GM19397 (cell line): ENCODE measurements around the gene TGM1.
"Not testable (repeated sequence)": the region's sequence is repeated elsewhere in the genome, so short reads cannot be mapped to it uniquely, and the experiment has no call there.

Experiments used
- ATAC-seq: cut with Tn5 transposase; IDR thresholded peaks from one replicate; pipeline ENCODE4 v1.9.1; 2021; ENCODE audit warnings: mild to moderate bottlenecking, moderate library complexity; ENCODE audit not compliant: unreplicated experiment

The TGM1 gene

DNA sequence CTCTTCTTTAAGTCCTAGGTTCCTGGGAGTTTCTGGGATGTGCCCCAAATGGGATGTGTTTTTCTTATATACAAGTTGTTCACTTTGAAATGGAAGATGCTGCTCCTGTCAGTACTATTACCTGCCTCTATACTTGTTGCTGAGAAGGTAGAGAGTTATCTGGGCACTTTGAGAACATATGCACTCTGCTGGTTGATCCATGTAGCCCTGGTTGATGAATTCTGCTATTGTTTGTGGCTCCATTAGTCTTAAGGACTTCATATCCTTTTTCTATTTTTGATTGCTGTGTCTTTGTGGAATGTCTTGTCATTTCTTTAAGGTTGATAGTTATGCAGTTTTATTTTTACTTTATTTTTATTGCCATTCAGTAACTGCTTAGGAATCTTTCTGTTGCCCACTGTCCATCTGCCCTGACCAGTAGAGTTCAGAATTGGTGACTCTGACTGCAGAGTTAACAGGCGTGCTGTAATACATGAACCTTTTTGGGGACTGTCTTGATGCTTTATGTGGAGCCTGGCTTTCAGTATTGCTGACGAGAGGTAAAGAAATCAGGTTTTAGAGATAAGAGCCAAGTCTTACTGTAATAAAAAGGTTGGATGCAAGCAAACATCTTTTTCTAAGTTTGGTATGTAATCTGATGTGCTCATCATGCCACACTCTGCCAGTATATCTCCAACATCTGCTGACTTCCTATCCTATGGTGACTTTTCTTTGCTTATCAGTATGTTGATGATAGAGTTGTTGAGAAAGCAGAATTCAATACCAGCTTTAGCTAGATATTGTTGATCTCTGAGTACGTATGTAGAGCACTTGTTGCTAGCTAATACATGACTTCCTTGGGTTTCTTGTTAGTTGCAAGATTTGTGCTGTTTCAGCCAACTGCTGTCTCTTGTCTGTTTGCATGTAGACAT lies 28.6 kb downstream of the TGM1 start:
- no peak for ATAC-seq

- ATAC-seq = no peak
These were observed 29.5 kb downstream of the TGM1 start for GRCh38 chr14:24233538-24233866.

DNA sequence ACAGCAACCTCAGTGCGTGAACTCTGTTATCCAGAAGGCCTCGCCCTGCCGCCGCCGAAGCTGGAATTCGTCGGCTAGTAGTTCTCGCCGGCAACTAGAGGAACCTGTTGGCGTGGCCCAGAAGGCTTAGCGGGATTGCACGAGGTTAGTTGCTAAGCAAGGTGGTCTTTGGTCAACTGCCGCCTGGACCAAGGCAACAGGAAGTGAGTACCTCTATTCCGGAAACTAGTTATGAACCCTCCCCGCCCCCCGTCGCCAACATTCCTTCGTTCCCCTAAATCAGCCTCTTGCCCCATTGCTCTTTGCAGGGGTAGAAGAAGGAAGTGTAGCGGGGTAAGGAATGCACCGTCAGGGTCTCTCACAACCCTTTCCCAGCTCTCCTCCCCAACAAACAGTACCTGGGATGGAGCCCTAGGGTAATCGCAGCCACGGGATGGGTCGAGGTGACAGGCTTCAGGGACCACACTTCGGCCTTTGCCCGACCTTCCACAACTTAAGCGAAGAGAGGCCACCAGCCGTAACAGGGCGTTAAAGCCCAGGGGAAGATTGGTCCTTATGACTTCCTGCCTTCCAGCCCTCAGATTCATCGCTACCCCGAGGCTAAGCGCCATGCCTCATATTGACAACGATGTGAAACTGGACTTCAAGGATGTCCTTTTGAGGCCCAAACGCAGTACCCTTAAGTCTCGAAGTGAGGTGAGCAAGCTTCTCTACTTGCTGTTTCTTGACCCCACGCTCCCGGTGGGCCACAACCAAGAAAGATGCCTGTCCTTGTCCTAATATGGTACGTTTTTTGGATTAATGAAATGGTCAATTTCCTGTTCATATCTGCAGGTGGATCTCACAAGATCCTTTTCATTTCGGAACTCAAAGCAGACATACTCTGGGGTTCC lies 30.1 kb downstream of the TGM1 start, which contains the start of gene GMPR2:
Gene GMPR2, plus strand, starts transcription at position 285 of the 893 bp plus-strand sequence. Its CDS starts 325 bp downstream, at position 610.
- ATAC-seq = peak; percentile 57

GRCh38 chr14:24232121-24232644 lies 30.8 kb downstream of the TGM1 start, which contains the start of gene NEDD8:
NEDD8 (minus strand) TSS chr14:24232367; CDS start chr14:24232267, 100 bp downstream.
- peak; percentile 71 for ATAC-seq

DNA sequence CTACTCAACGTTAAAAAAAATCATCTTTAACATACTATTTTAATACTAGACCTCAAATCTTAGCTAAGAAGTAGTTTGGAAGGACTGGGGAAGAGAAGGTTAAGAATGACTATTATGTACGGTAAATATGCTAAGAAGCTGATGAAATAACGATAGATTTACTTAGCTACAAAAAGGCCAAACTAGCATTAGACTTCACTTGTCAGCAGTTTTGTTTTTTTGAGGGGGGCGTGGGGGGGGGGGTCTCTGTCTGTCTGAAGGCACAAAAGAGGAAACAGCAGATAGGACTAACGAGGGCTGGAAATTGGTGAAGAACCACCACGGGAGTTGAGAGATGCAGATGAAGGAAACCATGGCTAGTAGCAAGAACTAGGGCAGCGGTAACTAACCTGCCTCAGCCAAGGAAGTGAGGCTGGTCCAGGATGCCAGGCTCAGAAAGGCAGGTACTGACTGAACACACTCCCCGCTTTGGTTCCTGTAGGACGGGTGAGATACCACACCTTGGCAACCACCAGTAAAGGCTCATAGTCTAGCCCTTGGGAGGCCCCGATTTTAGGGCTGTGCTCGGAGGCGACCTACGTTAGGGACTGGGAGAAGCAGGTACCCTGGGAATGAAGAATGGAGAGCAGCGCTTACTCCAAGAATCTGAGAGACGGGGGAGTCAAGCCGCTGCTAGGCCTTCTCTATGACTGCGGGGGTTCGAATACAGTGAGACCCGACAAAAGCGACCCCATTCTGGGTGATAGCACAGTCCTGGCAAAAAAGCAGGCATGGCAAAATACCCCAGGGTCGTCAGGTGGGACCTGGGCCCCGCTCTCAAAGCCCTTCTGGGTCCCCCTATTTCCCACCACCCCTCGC lies 31.5 kb downstream of the TGM1 start:
- ATAC-seq = no peak

GRCh38 chr14:24228902-24229301 lies 34.1 kb downstream of the TGM1 start:
- ATAC-seq = no peak

DNA sequence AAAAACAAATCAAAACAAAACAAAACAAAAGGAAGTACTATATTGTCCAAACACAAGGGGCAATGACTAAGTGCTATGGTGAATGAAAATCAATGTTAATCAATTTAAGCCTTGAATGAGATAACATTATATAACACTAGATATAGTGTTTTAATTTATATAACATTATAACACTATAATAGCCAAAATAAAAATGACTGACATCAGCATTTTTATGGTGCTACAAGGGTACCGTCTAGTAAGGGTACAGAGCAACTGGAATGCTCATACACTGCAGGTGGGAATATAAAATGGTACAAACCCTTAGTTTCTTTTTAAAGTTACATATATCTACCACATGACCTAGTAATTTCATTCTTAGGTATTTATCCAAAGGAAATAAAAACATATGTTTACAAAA lies 36.5 kb downstream of the TGM1 start:
- ATAC-seq = no peak

DNA sequence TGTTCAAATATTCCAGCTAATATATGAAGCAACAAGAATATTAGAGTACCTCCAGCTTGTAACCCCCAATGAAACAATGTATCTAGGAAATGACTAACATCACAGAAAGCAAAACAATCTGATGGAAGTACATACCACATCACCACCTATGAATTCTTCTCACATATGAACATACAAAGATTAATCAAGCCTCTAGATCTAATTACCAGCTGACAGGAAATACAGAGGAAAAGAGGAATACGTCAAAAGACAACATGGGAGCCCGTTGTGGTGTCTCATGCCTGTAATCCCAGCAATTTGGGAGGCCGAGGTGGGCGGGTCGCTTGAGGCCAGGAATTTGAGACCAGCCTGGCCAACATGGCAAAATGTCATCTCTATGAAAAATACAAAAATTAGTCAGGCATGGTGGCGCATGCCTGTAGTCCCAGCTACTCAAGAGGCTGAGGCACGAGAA lies 38.3 kb downstream of the TGM1 start:
- ATAC-seq = no peak

GRCh38 chr14:24222987-24223386 lies 40.0 kb downstream of the TGM1 start:
- ATAC-seq = not testable (repeated sequence)

- ATAC-seq = no peak
These were observed 43.5 kb downstream of the TGM1 start for GRCh38 chr14:24219521-24219920.

GRCh38 chr14:24219080-24219479 lies 43.9 kb downstream of the TGM1 start:
- no peak for ATAC-seq

- ATAC-seq = not testable (repeated sequence)
These were observed 46.1 kb downstream of the TGM1 start for GRCh38 chr14:24216876-24217275.

- no peak for ATAC-seq
These were observed 46.7 kb downstream of the TGM1 start for GRCh38 chr14:24216345-24216699.

DNA sequence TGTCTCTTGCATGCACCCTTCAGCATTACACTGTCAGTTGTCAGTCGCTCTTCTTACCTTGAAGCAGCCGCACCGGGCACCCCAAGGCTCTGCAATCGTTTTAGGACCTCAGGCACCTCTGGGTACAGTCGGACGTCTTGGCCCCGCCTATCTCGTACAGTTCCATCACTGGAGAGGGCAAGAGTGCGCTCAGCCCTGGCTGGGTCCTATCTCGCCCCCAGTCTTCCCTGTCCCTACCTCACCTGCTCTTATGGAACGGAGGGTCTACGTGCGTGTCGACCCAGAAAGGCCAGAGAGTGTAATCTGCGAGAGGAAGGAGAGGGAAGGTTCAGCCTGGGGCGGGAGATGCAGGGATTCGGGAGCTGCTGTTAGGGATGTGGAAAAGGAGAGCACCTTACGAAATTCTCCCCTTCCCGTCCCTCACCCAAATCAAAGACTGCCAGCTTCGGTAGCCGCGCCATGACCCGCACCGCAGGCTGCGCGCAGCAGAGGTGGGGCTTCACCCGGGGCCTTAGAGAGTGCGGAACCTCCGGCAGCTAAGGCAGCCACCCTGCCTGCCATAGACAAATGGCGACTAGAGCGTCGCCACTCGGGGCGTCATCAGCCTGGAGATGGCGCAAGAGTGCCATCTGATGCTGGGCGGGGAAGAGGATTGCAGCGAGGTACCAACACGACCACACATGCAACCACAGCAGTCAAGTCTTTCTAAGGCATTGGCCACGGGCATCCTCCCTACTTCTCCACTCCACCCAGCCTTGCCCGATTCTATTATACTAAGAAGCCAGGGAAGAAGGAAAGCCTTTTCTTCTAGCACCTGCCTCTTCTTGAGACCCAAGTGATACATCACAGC lies 47.3 kb downstream of the TGM1 start, which contains the start of gene MDP1:
Gene MDP1, minus strand, starts transcription at position 572 of the 850 bp plus-strand sequence. Its CDS starts 111 bp downstream, at position 461.
- ATAC-seq = peak; percentile 69

GRCh38 chr14:24213866-24214662 lies 48.9 kb downstream of the TGM1 start:
- ATAC-seq = no peak

DNA sequence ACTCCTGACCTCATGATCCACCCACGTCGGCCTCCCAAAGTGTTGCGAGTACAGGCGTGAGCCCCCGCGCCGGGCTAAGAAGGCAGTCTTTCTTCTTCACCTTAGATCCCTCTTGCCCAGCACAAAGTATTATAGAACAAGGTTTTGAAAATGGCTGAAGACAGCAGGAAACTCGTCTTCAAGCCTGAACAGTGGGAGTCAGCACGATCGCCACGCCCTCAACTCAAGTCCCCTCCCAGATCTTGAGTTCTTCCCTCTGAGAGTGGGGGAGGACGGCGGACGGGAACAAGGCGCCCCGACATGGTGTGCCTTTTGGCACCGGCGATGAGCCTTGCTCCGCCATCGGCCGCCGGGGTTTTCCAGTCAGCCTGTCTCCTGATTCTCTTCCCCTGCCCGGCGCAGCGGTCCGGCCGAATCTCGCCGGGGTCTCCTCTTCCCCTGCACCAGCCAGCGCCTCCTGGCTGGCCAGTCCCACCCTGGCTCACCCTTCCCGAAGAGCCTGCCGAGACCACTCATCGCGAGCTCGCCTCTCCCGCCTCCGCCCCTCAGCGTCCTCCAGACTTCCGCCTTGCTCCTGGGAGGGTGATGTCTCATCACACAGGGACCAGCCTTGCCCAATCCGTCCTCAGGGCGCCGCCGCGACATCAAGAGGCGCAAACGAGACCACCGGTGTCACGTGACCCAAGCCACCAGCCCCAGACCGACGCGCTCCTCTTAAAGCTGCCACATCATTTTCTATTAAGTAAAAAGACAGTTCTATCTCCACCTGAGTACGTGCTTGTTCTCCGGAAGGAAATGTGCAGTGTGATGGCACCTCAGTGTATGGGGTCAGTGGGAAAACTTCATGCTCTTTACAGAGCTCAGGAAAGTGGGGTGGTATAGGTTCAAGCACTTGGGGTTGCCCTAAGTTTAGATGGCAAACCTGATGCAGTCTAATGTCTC lies 49.8 kb downstream of the TGM1 start, which contains the start of gene CHMP4A:
Gene CHMP4A, minus strand, starts transcription at position 565 of the 942 bp plus-strand sequence. Its CDS starts 49 bp downstream, at position 516.
- ATAC-seq = peak; percentile 77

GRCh38 chr14:24211311-24211710 lies 51.7 kb downstream of the TGM1 start:
- ATAC-seq = no peak
